KMS-11 (cell line): ENCODE measurements around the gene COX6B2.

Experiments
- H2AFZ ChIP-seq: fragments of 200-600 bp; sonication (generic); 2 replicates; pipeline ENCODE4 v1.6.1; 2016; ENCODE audit warnings: antibody characterized with exemption, mixed run types, low read depth
- H3K27ac ChIP-seq: fragments of 200-600 bp; sonication (generic); 2 replicates; pipeline ENCODE4 v1.6.1; 2016; ENCODE audit warnings: mild to moderate bottlenecking, mixed run types
- H3K27me3 ChIP-seq: fragments of 200-600 bp; sonication (generic); 2 replicates; pipeline ENCODE4 v1.6.1; 2017; ENCODE audit warnings: mild to moderate bottlenecking, low read depth, mixed run types, moderate library complexity; ENCODE audit not compliant: insufficient read depth
- H3K36me3 ChIP-seq: fragments of 200-600 bp; sonication (generic); 2 replicates; pipeline ENCODE4 v1.6.1; 2017; ENCODE audit warnings: mild to moderate bottlenecking, mixed run types; ENCODE audit not compliant: insufficient read depth
- H3K4me1 ChIP-seq: fragments of 200-600 bp; sonication (generic); 2 replicates; pipeline ENCODE4 v1.6.1; 2016; ENCODE audit warnings: mild to moderate bottlenecking, low read depth, mixed run types; ENCODE audit not compliant: poor library complexity, severe bottlenecking
- H3K4me2 ChIP-seq: fragments of 200-600 bp; sonication (generic); 2 replicates; pipeline ENCODE4 v1.7.0; 2016; ENCODE audit warnings: mild to moderate bottlenecking, mixed run types
- H3K4me3 ChIP-seq: fragments of 200-600 bp; sonication (generic); IDR thresholded peaks from 2 replicates; pipeline ENCODE4 v1.6.1; 2017; ENCODE audit warnings: low read depth, low read length, mixed read lengths; ENCODE audit not compliant: insufficient read depth
- H3K79me2 ChIP-seq: fragments of 200-600 bp; sonication (generic); 2 replicates; pipeline ENCODE4 v1.6.1; 2016; ENCODE audit warnings: low read depth, mixed run types; ENCODE audit not compliant: insufficient read depth
- H3K9ac ChIP-seq: fragments of 200-600 bp; sonication (generic); 2 replicates; pipeline ENCODE4 v1.6.1; 2016; ENCODE audit warnings: mild to moderate bottlenecking, mixed run types
- H4K20me1 ChIP-seq: fragments of 200-600 bp; sonication (generic); 2 replicates; pipeline ENCODE4 v1.6.1; 2016; ENCODE audit warnings: mild to moderate bottlenecking, mixed run types; ENCODE audit not compliant: insufficient read depth
- CTCF ChIP-seq: fragments of 200-600 bp; sonication (generic); conservative IDR thresholded peaks from 2 replicates; pipeline ENCODE4 v1.6.1; 2017; ENCODE audit warnings: low read depth, mild to moderate bottlenecking, antibody characterized with exemption, low read length, moderate library complexity, mixed read lengths

Gene COX6B2

GRCh38 chr19:55385724-55386492 is 31.4 kb upstream of the COX6B2 start, which contains the start of gene RPL28:
RPL28 (plus strand) TSS chr19:55385932; CDS start chr19:55386358, 426 bp downstream.
- H3K9ac ChIP-seq: peak within 1 kb of the TSS; percentile 77
- H3K79me2 ChIP-seq: peaks cover 46% of the 10 kb centered on the region
- peak within 1 kb of the TSS; percentile 96 for H3K4me2 ChIP-seq
- H2AFZ ChIP-seq: peak within 1 kb of the TSS; percentile 60
- H3K27ac ChIP-seq: peak within 1 kb of the TSS; percentile 85
- H3K27me3 ChIP-seq: no peaks in the 10 kb centered on the region
- peak within 1 kb of the TSS; percentile 35 for H3K4me3 ChIP-seq
- peaks cover 29% of the 10 kb centered on the region for H4K20me1 ChIP-seq
- peaks cover 38% of the 10 kb centered on the region for H3K4me1 ChIP-seq
- TF ChIP-seq CTCF: no peak
- peaks cover 18% of the 10 kb centered on the region; the same call in 1 of the 2 replicates for H3K36me3 ChIP-seq

GRCh38 chr19:55384920-55385723 is 30.6 kb upstream of the COX6B2 start:
- peak overlapping the region; percentile 96 for H3K4me2 ChIP-seq
- peaks cover 48% of the 10 kb centered on the region for H3K79me2 ChIP-seq
- H3K9ac ChIP-seq: peak overlapping the region; percentile 77
- no peak for TF ChIP-seq CTCF
- H3K27ac ChIP-seq: peak overlapping the region; percentile 85
- H3K4me3 ChIP-seq: no peak overlapping the region
- peak overlapping the region; percentile 60 for H2AFZ ChIP-seq
- H4K20me1 ChIP-seq: peaks cover 29% of the 10 kb centered on the region
- no peaks in the 10 kb centered on the region for H3K27me3 ChIP-seq
- peaks cover 38% of the 10 kb centered on the region for H3K4me1 ChIP-seq
- H3K36me3 ChIP-seq: peaks cover 18% of the 10 kb centered on the region; the same call in 1 of the 2 replicates

GRCh38 chr19:55384131-55384919 is 29.8 kb upstream of the COX6B2 start, which contains the start of gene TMEM238:
TMEM238 (minus strand) TSS chr19:55384292; CDS start chr19:55384259, 33 bp downstream.
- peak within 1 kb of the TSS; percentile 84 for H3K9ac ChIP-seq
- H3K79me2 ChIP-seq: peaks cover 48% of the 10 kb centered on the region
- peaks cover 18% of the 10 kb centered on the region; the same call in 1 of the 2 replicates for H3K36me3 ChIP-seq
- no peak within 1 kb of the TSS for H3K4me3 ChIP-seq
- H3K4me2 ChIP-seq: peak within 1 kb of the TSS; percentile 96
- H3K27ac ChIP-seq: peak within 1 kb of the TSS; percentile 85
- TF ChIP-seq CTCF: no peak
- H3K27me3 ChIP-seq: no peaks in the 10 kb centered on the region
- peaks cover 38% of the 10 kb centered on the region for H3K4me1 ChIP-seq
- peaks cover 25% of the 10 kb centered on the region for H4K20me1 ChIP-seq
- H2AFZ ChIP-seq: peak within 1 kb of the TSS; percentile 60
